ENCODE measurements around the gene TSPAN18. TPM values are rescaled to one million over a fixed set of nuclear protein-coding genes. Genes with fewer than 3 reads are reported as not detected.

TSPAN18 gene
- total RNA-seq, 1 experiment from 2014 or later: not detected

DNA sequence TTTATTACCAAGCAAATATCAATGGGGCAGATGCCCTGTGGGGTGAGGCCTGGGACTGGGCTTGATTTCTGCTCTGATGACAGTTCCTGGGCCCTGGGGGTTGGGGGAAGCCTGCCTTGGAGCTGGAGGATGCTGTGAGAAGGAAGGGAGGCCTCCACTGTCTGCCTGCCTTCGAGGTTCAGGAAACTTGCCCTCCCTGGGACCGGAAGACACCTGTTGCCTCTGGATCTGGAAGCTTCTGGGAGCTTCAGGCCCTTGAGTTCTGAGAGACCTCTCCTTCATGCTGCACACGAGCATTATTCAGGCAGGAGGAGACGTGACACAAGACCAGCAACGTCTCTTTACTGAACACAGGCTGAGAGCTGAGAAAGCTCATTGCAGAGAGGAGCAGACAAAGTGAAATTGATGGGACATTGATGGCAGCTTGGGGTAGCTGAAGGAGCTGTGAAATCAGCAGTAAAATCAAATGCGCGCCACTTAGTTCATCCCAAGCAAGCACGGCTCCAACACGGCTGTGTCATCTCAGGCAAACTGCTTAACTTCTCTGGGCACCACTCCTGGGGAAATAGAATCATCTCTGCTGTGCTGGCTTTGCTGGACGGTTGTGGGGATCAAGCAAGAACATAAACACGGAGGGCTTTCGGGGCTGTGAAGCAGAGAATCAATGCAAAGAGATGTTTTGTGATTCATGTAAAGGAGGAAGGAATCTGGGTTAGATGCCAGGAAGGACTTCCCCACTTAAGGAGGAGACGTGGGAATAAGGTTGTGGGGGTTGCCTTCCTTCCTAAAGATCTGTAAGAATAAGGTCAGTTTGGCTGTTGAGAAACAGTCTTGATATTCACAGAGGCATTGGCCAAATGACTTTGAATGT, 159.4 kb downstream of the TSPAN18 start:
- DNase-seq (ENCODE audit: low read depth): no peak

DNA sequence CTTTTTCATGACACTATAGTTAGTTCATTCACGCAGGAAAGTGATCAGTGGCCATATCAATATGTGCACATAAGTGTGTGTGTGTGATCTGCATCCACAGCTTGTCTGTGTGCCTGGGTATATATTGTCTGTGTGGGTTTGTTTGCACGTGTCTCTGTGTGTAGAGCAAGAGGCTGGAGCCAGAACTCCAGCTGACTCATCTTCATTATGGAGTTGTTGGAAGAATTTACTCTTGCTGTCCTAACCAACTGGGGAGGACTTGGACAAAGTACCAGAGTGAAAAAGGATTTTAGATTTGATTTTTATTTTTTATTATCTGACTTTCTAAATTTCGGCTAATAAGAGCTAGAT, 160.0 kb downstream of the TSPAN18 start:
- no peak for DNase-seq (ENCODE audit: low read depth)

DNA sequence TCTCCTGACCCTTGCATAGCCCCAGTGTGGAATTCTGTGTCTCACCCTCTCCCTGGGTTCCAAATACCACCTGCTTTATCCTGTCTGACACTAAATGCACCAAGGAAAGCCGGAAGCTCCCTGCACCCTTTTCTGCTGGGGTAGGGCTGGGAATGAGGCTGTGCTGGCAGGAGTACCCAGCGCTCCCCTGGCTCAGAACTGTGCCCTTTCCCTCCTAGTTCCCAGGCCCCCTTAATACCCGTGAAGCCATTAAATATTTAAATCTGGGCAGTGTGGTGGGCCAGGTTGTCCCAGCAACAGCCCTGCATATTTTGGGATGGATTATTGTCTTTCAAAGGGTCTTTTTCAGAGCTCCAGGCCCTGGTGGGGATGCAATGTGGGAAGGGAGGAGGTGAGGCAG, 160.9 kb downstream of the TSPAN18 start:
- DNase-seq (ENCODE audit: low read depth): no peak

DNA sequence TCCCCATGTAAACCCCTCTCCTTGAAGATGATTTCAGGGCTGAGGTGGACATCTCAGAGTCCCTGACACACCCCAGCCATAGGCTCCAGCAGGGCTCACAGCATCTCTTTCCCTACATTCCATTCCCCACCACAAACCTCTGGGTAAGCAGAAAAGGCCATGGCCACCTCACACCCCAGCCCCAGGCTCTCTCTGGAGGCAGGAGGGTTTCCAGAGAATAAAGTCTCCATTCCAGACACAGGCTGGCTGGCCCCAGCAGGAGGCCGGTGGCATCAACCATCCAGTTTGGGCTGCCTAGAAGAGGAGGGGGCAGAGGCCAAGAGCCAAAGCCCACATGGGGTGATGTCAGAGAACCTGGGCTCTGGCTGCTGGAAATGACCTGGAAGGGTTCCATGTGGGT, 162.5 kb downstream of the TSPAN18 start:
- DNase-seq (ENCODE audit: low read depth): no peak

DNA sequence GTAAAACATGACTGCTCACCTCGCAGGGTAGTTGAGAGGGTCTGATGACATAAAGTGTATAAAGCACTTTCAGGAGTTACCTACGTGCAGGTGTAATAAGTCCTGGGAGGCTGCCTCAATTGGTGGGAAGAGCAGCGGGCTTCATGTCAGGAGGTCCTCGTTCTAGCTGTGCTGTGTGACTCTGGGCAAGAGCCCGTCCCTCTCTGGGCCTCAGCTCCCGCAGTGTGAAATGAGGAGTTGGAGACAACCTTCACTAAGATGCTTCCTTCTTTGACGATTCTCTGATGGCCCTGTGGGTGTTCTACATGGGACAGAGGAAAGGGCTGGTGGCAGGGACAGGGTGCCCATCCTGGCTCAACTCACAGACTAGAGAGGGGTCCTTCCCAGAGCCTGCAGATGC, 166.1 kb downstream of the TSPAN18 start:
- no peak for DNase-seq (ENCODE audit: low read depth)

DNA sequence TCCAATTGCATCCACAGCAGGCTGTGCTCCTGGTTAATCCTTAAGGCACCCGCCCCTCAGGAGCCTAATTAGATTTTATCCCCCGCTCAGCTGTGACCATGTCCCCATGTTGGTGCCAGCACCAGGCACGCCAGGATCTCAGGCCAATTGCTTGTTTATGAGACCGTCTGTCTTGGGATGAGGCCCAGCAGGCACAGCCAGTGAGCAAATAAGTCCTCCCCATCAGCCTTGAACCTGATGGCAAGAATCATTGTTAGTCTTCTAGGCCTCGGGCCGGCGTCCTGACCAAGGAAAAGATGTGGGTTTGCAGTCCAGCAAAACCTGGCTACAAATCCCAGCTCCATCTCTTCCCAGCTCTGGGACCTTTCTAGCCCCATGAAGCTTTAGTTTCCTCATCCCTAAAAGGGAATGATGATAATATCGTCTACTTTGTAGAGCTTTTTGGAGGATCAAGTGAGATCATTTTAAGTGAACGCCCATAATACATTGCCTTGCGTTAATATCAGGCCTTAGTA, 166.6 kb downstream of the TSPAN18 start:
- no peak for DNase-seq (ENCODE audit: low read depth)

DNA sequence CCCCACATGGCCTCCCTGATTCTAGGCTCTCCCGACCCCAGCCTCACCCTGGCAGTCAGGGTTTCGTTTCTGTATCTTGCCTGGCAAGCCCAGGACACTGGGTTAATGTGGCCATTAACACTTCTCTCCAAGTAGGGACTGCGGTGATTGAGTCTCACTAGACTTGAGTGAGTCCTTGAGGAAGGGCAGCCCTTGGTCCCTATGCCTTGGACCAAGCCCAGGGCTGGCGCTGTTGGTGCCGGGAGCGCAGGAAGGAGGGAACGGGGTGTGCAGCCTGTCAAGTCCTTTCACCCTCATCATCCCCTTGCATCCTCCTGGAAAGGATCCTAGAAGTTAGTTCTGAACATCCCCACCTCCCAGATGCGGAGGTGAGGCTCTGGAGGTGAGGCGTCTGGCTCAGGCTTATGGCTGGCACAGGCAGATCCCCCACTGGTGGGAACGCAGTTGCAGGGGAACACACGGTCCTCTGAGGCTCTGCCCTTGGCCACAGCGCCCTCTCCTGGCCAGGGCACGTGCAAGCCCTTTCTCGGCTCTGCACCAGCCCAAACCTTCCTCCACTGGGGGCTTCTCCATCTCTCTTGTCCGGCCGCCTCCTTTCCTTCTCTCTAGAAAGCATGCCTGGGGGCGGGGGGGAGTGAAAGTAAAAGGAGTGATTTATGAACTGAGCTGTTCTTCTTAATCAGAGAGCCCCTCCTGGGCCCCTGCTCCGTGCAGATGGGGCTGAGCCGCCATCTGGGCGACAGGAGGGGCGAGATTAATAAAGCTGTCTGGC, 167.3 kb downstream of the TSPAN18 start:
- DNase-seq (ENCODE audit: low read depth): peak; percentile 25

DNA sequence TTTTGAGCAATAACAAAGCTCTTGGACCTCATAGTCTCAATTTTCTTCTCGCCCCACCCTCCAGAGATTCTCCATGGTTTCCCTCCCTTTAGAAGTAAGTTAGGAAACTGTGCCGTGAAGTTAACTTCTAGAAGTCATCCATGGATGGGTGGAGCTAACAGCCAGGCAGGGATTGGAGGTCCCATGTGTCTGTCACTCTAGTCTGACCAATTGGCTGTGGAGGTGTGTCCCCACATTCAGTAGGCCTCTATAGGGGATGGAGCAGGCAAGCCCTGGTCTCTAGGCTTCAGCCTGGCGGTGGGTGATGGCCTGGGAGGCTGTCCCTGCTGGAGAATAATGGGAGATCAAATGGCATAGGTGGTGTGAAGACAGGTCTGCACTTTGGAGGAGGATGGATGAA, 173.2 kb downstream of the TSPAN18 start:
- DNase-seq (ENCODE audit: low read depth): peak; percentile 21

DNA sequence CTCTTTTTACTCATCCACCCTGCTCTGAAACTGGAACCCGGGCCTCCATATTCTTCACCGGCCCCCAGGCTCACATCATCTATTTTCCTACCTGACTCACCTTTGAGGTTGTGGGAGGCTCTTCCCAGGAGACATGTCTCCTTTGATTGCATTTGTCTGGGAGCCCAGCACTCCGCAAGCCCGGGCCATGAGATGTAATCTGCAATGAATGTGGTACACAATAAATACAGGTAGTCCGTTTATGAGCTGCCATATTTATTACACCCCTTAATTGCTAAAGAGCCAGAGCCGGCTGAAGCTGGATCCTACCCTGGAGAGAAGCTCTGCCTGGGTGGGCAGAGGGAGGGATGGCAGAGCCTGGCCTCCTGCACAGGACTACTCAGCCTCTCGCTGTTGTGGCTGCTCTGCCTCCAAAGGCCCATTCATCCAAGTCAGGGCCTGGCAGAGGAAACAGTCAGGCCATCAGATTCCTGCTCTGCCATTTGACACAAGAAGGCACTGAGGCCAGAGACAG, 174.4 kb downstream of the TSPAN18 start:
- no peak for DNase-seq (ENCODE audit: low read depth)

DNA sequence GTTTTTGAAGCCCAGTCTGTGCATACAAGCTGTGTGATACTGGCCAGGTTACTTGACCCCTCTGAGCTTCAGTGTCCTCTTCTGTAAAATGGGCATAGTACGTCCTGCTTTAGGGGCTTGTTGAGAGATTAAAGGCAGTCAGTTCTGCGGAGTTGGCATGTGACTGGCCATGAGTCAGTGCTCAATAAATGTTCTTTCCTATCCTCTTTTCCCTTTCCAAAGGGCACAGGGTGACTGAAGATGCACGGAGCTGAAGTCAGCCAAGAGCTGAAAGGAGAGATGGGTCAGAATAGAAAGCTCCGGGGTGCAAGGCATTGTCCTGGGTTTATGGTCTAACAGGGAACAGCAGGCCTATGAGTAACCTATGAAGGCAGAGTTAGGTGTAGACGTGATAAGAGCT, 175.0 kb downstream of the TSPAN18 start:
- no peak for DNase-seq (ENCODE audit: low read depth)

DNA sequence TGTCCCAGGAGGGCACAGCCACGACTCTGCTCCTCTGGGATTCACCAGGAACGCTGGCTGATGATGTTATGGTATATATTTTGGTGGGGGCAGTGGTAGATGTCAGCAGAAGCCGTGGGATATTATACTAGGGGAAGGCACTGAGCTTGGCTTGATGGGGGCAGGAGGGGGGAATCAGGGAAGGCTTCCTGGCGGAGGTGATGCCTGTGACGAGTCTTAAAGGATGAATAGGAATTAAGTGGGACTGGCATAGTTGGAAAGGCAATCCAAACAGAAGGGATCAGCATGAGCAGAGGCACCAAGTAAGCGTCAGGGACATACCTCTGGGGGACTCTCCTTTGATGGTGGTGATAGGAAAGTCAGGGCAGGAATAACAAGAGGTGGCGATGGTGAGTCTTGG, 176.3 kb downstream of the TSPAN18 start:
- no peak for DNase-seq (ENCODE audit: low read depth)

DNA sequence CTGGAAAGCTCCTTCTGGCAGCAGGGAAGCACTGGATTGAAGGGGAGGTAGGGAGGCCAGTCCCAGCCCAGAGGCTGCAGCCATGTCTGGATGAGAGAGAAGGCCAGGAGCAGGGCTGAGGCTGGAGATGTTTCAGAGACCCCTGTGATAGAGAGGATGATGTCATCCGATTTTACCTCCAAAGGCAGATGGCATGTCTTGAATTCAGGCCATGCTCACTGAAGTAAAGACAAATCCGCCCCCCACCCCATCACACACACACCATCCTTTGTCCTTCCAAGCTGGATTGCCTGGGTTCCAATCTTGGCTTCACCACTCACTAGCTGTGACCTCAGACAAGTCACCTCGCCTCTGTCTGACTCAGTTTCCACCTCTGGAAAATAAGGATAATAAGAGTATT, 176.8 kb downstream of the TSPAN18 start:
- DNase-seq (ENCODE audit: low read depth): no peak

DNA sequence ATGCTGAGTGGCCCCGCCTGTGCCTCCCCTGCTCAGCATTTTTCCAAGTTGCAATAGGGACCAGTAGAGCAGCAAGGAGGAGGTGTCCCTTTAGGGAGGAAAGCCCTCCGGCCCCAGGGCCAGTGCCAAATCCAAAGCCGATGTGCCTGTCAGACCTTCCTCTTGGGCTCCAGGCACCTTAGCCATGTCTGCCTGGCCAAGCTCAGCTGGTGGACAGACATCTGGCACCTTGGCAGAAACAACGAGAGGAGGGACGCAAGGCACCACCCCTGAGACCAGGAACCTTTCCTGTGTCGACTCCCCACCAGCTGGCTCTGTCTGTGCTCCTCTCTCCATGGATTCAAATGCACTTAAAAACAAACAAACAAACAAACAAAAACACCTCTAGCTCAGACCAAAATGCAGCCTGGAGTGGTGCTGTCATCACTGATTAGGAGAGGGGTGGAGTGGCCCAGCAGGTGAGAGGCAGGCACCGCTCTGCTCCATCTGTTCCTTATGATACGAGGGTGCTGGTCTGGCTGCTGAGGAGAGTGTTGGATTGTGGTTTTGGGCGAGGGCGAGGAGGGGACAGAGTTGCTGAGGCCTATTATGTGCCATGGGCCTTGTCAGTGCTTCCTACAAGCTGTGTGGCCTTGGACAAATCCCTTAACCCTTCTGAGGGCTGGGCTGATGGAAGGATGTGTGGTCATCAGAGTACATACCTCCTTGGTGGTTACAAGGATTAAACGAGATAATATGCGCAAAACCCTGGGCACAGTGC, 177.7 kb downstream of the TSPAN18 start:
- no peak for DNase-seq (ENCODE audit: low read depth)

DNA sequence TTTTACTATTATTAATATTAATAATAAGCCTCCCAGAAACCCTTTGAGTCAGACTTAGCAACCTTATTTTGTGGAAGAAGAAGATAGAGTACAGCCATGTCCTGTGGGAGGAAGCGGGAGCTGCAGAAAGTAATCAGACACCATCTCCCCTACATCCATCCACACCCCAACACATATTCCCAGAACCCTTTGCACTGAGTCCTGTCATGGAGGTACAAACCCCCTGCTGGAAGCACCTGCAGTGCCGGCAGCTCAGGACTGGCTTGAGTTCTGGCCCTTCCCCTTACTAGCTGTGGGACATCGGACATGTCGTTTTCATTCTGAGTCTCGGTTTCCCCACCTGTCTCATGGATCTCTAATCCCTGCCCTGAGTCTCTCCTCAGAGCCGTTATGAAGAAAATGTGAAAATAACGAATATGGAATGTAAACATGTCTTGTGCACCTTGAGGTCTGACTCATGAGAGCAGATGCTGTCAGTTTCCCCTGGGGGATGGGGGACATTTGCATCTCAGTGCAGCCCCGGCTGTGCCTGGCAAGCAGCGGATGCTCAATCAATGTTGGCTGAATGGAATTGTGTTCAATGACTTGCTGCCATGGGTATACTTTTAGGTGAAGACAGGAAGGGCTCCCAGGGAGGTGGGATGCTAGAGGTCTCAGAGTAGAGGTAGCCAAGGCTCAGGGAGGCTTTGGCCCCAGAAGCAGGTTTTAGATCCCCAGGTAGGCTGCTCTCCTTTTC, 178.5 kb downstream of the TSPAN18 start:
- no peak for DNase-seq (ENCODE audit: low read depth)

DNA sequence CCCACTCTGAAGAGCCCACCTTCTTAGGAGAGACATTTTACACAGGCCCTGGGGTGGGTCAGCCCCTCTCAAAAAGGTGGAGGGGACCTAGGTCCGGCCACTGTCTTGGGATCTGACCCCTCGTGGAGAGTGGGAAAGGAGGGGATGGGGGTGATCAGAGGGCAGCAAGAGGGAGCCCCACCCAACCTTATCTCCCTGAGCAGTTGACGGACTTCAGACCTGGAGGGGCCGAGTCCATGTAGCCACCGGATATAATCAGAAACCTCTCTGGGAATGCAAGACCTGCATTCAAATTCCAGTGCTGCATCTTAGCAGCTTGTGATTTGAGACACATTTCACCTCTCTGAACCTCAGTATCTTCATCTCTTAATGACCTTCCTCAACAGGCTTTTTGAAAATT, 179.9 kb downstream of the TSPAN18 start:
- DNase-seq (ENCODE audit: low read depth): no peak

DNA sequence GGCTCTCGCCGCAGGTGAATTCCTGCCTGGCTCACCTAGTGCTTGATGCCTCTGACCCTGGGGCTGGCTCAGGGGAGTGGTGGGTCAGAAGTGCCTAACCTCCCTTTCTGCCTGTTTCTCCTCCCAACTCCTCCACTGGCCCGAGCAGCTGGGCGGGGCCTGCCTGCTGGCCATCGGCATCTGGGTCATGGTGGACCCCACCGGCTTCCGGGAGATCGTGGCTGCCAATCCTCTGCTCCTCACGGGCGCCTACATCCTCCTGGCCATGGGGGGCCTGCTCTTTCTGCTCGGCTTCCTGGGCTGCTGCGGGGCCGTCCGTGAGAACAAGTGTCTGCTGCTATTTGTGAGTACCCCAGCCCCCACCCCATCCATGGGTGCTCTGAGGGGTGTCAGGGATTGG, 182.8 kb downstream of the TSPAN18 start:
- DNase-seq (ENCODE audit: low read depth): no peak

DNA sequence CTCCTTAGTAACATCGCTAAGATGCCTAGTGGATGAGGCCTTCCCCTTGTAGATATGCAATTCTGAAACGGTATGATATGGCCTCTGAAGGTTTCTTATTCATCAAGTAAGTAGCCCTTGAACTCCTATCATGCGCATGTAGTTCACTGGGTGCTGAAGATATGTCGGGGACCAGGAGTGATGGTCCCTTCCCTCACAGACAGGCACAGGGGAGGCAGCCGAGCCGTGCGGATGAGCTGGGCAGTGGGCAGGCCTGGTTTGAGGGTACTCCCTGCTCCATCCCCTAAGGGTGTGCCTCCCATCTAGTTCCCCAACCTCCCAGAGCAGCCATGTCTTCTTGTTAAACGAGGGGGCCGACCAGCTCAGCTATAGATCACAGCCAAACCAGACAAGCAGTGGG, 183.8 kb downstream of the TSPAN18 start:
- DNase-seq (ENCODE audit: low read depth): no peak

DNA sequence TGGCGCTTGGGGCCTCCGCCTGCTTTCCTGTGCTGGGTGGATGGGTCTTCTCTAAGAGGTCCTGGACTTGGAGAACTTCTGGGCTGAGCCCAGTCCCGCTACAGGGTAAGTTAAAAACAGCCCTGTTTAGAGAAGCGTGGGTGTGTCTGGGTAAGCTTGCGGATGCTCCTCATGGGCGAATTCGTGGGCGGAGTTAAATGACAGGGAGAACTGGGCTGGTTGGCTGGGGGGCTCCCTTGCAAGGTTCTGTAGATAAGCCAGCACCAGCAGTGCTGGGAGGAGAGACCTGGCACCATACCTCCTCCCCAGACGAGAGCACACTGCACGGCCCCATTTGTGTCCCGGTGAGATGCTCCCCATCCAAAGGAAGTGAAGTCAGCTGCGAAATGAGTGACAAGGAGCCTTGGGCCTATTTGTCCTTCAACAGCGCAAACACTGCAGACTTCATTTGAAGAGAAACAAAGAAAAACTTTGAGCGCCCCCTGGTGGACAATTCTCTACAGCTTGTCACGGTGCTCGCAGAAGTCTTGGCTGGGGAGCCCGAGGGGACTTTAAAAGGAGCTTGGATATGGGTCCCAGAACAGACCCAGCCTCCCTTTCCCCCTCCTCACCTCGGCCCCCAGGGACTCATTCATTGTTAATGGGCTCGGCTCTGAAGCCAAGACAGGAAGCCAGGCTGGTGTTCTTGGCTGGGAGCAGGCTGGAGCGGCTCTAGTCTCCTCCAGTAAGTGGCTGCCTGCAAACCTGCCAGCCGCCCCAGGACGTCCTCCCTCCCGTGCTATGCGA, 184.5 kb downstream of the TSPAN18 start:
- peak; percentile 42 for DNase-seq (ENCODE audit: low read depth)

DNA sequence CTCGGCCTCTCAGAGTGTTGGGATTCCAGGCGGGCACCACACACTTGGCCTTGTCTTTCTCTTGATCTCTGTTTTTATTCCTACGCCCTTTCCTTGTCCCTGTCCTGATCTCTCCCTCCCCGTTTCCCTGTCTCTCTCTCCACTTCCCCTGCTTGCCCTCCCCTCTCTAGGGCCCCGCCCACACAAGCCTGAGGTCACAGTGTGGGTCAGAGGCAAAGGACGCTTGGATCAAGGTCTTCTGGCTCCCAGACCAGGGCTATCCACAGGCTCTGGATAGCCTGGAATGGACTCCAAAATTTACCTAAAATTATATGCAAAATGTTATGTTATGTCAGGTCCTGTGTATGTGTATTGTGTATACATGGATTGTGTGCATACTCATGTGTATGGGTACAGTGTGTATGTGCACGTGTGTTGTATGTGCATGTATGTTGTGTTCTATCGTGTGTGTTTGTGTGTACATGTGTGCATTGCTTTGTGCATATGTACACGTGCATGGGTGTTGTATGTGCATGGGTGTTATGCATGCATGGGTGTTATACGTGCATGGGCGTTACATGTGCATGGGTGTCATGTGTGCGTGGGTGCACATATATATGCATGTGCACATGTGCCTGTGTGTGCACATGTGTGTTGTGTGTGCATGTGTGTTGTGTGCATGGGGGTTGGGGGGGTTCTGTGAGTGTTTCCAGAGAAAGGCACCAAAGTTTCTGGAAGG, 185.7 kb downstream of the TSPAN18 start:
- no peak for DNase-seq (ENCODE audit: low read depth)
